IMR-90 (cell line): Measurements from ENCODE around the gene ZKSCAN7. TPM values are rescaled to one million over a fixed set of nuclear protein-coding genes. Genes with fewer than 3 reads are reported as not detected.

Experiments used
- polyA plus RNA-seq, 3 experiments: library from polyadenylated mRNA; depleted of rRNA; stranded (reverse); fragments of >200 nt; gene quantifications; 2 replicates each; pipeline ENCODE4 v1.2.3, GENCODE V29; 2012; ENCODE audit warnings: low replicate concordance in 1 of 3
- total RNA-seq: library from RNA; depleted of rRNA; stranded (reverse); fragments of >200 nt; gene quantifications from 2 replicates; pipeline ENCODE4 v1.2.3, GENCODE V29; 2012; rRNA removed

Gene ZKSCAN7
- total and polyA plus RNA-seq, 2 of the 4 experiments (the other 2 are of a cell fraction), result 2.6 to 4.7 TPM

Other genes with a start within 250 kb of the ZKSCAN7 start
- gene TCAIM, start 216.4 kb upstream of the ZKSCAN7 start, total RNA-seq, result 21.5 and 21.9 TPM in 2 replicates
- gene TCAIM, start 216.4 kb upstream of the ZKSCAN7 start, polyA plus RNA-seq (2012; rRNA removed), result 8.1 and 11.0 TPM in 2 replicates
- gene ZNF445, start 77.5 kb upstream of the ZKSCAN7 start, total RNA-seq, result 6.3 and 6.4 TPM in 2 replicates
- gene ZNF445, start 77.5 kb upstream of the ZKSCAN7 start, polyA plus RNA-seq (2012; rRNA removed), result 2.4 and 3.3 TPM in 2 replicates
- gene ZNF660, start 29.8 kb downstream of the ZKSCAN7 start, total RNA-seq, result 1.3 and 1.4 TPM in 2 replicates
- gene ZNF660, start 29.8 kb downstream of the ZKSCAN7 start, polyA plus RNA-seq (2012; rRNA removed), result 0.59 and 0.70 TPM in 2 replicates
- gene ZNF197, start 69.8 kb downstream of the ZKSCAN7 start, total RNA-seq, result 14.9 and 18.9 TPM in 2 replicates
- gene ZNF197, start 69.8 kb downstream of the ZKSCAN7 start, polyA plus RNA-seq (2012; rRNA removed), result 4.1 and 5.0 TPM in 2 replicates
- 19.2 and 19.5 TPM in 2 replicates for gene ZNF35, start 93.5 kb downstream of the ZKSCAN7 start, total RNA-seq
- gene ZNF35, start 93.5 kb downstream of the ZKSCAN7 start, polyA plus RNA-seq (2012; rRNA removed), result 2.9 and 3.8 TPM in 2 replicates
- gene ZNF502, start 157.5 kb downstream of the ZKSCAN7 start, total RNA-seq, result 5.7 and 6.1 TPM in 2 replicates
- gene ZNF502, start 157.5 kb downstream of the ZKSCAN7 start, polyA plus RNA-seq (2012; rRNA removed), result 1.5 and 2.1 TPM in 2 replicates
- gene ZNF501, start 174.4 kb downstream of the ZKSCAN7 start, total RNA-seq, result 3.2 and 4.7 TPM in 2 replicates
- 1.1 and 1.3 TPM in 2 replicates for gene ZNF501, start 174.4 kb downstream of the ZKSCAN7 start, polyA plus RNA-seq (2012; rRNA removed)
- gene KIAA1143, start 206.4 kb downstream of the ZKSCAN7 start, total RNA-seq, result 16.8 and 23.9 TPM in 2 replicates
- gene KIAA1143, start 206.4 kb downstream of the ZKSCAN7 start, polyA plus RNA-seq (2012; rRNA removed), result 4.8 and 6.2 TPM in 2 replicates
- 8.4 and 10.8 TPM in 2 replicates for gene KIF15, start 206.6 kb downstream of the ZKSCAN7 start, total RNA-seq
- gene KIF15, start 206.6 kb downstream of the ZKSCAN7 start, polyA plus RNA-seq (2012; rRNA removed), result 2.9 and 3.7 TPM in 2 replicates